Gastroesophageal sphincter (tissue), 4 donors: ENCODE results near the gene COQ8B. TPM values are rescaled to one million over a fixed set of nuclear protein-coding genes. Genes with fewer than 3 reads are reported as not detected.

Experiments
- ATAC-seq: fragments of 150-250 bp; one replicate; pipeline ENCODE4 v1.9.1; 2016; ENCODE audit warnings: mild to moderate bottlenecking, moderate library complexity
- H3K27ac ChIP-seq, 4 donors: fragments of 200-600 bp; sonication (generic) in 3 of 4; 1 replicate in 3 of 4; 2 replicates in 1 of 4; pipeline ENCODE4 v1.5.1; 2016 to 2019
- H3K27me3 ChIP-seq: fragments of 200-600 bp; sonication (generic); one replicate; pipeline ENCODE4 v1.5.1; 2019
- H3K36me3 ChIP-seq, 2 donors: fragments of 200-600 bp; sonication (generic); one replicate each; pipeline ENCODE4 v1.5.1; 2019; ENCODE audit warnings: control low read depth in 1 of 2
- H3K4me1 ChIP-seq, 3 donors: fragments of 200-600 bp; sonication (generic); 1 replicate in 2 of 3; 2 replicates in 1 of 3; pipeline ENCODE4 v1.5.1; 2016 to 2019; ENCODE audit warnings: control low read depth in 2 of 3
- H3K4me3 ChIP-seq, 2 donors: fragments of 200-600 bp; sonication (generic); one replicate each; pipeline ENCODE4 v1.5.1; 2019; ENCODE audit warnings: mild to moderate bottlenecking in 1 of 2, moderate library complexity in 1 of 2
- H3K9me3 ChIP-seq, 3 donors: fragments of 200-600 bp; sonication (generic); one replicate each; pipeline ENCODE4 v1.5.1; 2017 to 2019; ENCODE audit warnings: control low read depth in 2 of 3
- CTCF ChIP-seq, 4 experiments: fragments of 200-600 bp in 2 of 4; fragments of 450-650 bp in 2 of 4; sonication (generic) in 1 of 4; IDR thresholded peaks; one replicate each; pipeline ENCODE4 v1.5.1; 2017 to 2019; ENCODE audit warnings: antibody characterized with exemption in 4 of 4, mild to moderate bottlenecking in 2 of 4, moderate library complexity in 2 of 4
- EP300 ChIP-seq: sonication (generic); formaldehyde crosslinking; IDR thresholded peaks from one replicate; pipeline ENCODE4 v1.6.1; 2017; ENCODE audit warnings: antibody characterized with exemption, mild to moderate bottlenecking
- POLR2A ChIP-seq, 2 donors: fragments of 450-650 bp; IDR thresholded peaks; one replicate each; pipeline ENCODE4 v1.6.1; 2017; ENCODE audit warnings: antibody characterized with exemption in 2 of 2, mild to moderate bottlenecking in 2 of 2, moderate library complexity in 1 of 2
- POLR2AphosphoS5 ChIP-seq: sonication (generic); formaldehyde crosslinking; IDR thresholded peaks from one replicate; pipeline ENCODE4 v1.6.1; 2017; ENCODE audit warnings: antibody characterized with exemption
- WGBS, 2 donors: methylation state at CpG; one replicate each; pipeline ENCODE4 v1.1.5; 2018; ENCODE audit warnings: low coverage in 1 of 2; 5-methylcytosine and 5-hydroxymethylcytosine counted together
- total RNA-seq, 4 donors: library from RNA; depleted of rRNA; stranded (reverse); fragments of >200 nt; gene quantifications; one replicate each; pipeline ENCODE4 v1.1.0, GENCODE V29; 2016

COQ8B gene
- total RNA-seq, 4 donors from 2014 or later = 27.3 to 50.5 (median 44.7) TPM

GRCh38 chr19:40703029-40703755 lies 13.5 kb downstream of the COQ8B start:
- Histone ChIP-seq H3K4me1 (peaks cover 0 to 16% (median 0%) of the 10 kb centered on the region in 3 donors), H3K4me3 (no peak overlapping the region), H3K27me3 (no peaks in the 10 kb centered on the region), H3K9me3 (no peaks in the 10 kb centered on the region), H3K27ac (peak overlapping the region in 3 of 4 donors; percentile 17 to 44 (median 43)), H3K36me3 (peaks cover 0 to 100% of the 10 kb centered on the region in 2 donors)
- TF ChIP-seq POLR2A (IDR thresholded peaks at IDR 0.05) (no peak), EP300 (no peak), POLR2AphosphoS5 (no peak), CTCF (IDR thresholded peaks at IDR 0.05) (no peak)
- ATAC-seq = no peak
- 62 to 69% methylated on average over 10 to 11 of the region's 24 CpGs for WGBS, 2 donors

- Histone ChIP-seq H3K36me3 (peaks cover 0 to 98% of the 10 kb centered on the region in 2 donors), H3K27ac (peak overlapping the region in 3 of 4 donors; percentile 17 to 44 (median 43)), H3K9me3 (no peaks in the 10 kb centered on the region), H3K4me1 (peaks cover 0 to 16% (median 0%) of the 10 kb centered on the region in 3 donors), H3K27me3 (no peaks in the 10 kb centered on the region), H3K4me3 (no peak overlapping the region)
- 36 to 42% methylated on average over 11 to 14 of the region's 18 CpGs for WGBS, 2 donors
- peak; percentile 60 for ATAC-seq
- TF ChIP-seq POLR2A (IDR thresholded peaks at IDR 0.05) (peak in 1 of 2 donors; percentile 4), EP300 (no peak), CTCF (IDR thresholded peaks at IDR 0.05) (peak in 3 of 4 experiments; percentile 55 to 60 (median 57)), POLR2AphosphoS5 (peak; percentile 33)
These were observed 14.2 kb downstream of the COQ8B start for GRCh38 chr19:40702337-40703012.

- H3K4me1 ChIP-seq = peaks cover 0 to 16% (median 0%) of the 10 kb centered on the region in 3 donors
- H3K9me3 ChIP-seq = no peaks in the 10 kb centered on the region
- no peak overlapping the region for H3K4me3 ChIP-seq
- H3K27ac ChIP-seq = peak overlapping the region in 1 of 4 donors; percentile 44
- TF ChIP-seq POLR2A (IDR thresholded peaks at IDR 0.05) (no peak), POLR2AphosphoS5 (no peak), EP300 (no peak), CTCF (IDR thresholded peaks at IDR 0.05) (no peak)
- WGBS, 2 donors = 87 to 92% methylated on average over 4 to 5 of the region's 6 CpGs
- H3K27me3 ChIP-seq = no peaks in the 10 kb centered on the region
- peaks cover 0 to 98% of the 10 kb centered on the region in 2 donors for H3K36me3 ChIP-seq
- no peak for ATAC-seq
These were observed 14.9 kb downstream of the COQ8B start for GRCh38 chr19:40701758-40702157.

- H3K4me3 ChIP-seq = no peak overlapping the region
- H3K4me1 ChIP-seq = peaks cover 0 to 16% (median 0%) of the 10 kb centered on the region in 3 donors
- no peaks in the 10 kb centered on the region for H3K9me3 ChIP-seq
- H3K27ac ChIP-seq = no peak overlapping the region
- no peak for TF ChIP-seq EP300
- TF ChIP-seq POLR2AphosphoS5 = no peak
- no peak for TF ChIP-seq POLR2A (IDR thresholded peaks at IDR 0.05)
- TF ChIP-seq CTCF (IDR thresholded peaks at IDR 0.05) = no peak
- H3K27me3 ChIP-seq = no peaks in the 10 kb centered on the region
- WGBS, 2 donors = no CpG with 5 or more reads among the region's 9 CpGs
- no peak for ATAC-seq
- H3K36me3 ChIP-seq = peaks cover 0 to 98% of the 10 kb centered on the region in 2 donors
These were observed 16.6 kb downstream of the COQ8B start for GRCh38 chr19:40700083-40700482.
